Liver (tissue), 9 donors: ENCODE data around the gene GPR107. TPM values are rescaled to one million over a fixed set of nuclear protein-coding genes. Genes with fewer than 3 reads are reported as not detected.

Experiments used
- DNase-seq: peaks from one replicate; pipeline ENCODE4 v3.0.0-alpha.2; 2017; ENCODE audit warnings: low spot score
- H3K27ac ChIP-seq, 2 donors: one replicate each; pipeline ENCODE4 v1.7.0; 2013; ENCODE audit warnings: inconsistent platforms in 2 of 2, low read length in 2 of 2, control low read depth in 1 of 2, low read depth in 1 of 2, mild to moderate bottlenecking in 1 of 2
- H3K27me3 ChIP-seq, 4 donors: one replicate each; pipeline versions ENCODE4 v1.6.1 to v1.7.0; 2013; ENCODE audit warnings: low read length in 3 of 4, inconsistent platforms in 1 of 4, mild to moderate bottlenecking in 1 of 4, moderate library complexity in 1 of 4; ENCODE audit not compliant: control insufficient read depth in 4 of 4, insufficient read depth in 4 of 4
- H3K36me3 ChIP-seq, 4 donors: one replicate each; pipeline versions ENCODE4 v1.6.1 to v1.7.0; 2013; ENCODE audit warnings: low read length in 3 of 4, mild to moderate bottlenecking in 3 of 4, low read depth in 1 of 4, moderate library complexity in 1 of 4; ENCODE audit not compliant: control insufficient read depth in 4 of 4, insufficient read depth in 3 of 4
- H3K4me1 ChIP-seq, 4 donors: one replicate each; pipeline versions ENCODE4 v1.6.1 to v1.7.0; 2013; ENCODE audit warnings: low read length in 3 of 4, mild to moderate bottlenecking in 3 of 4, moderate library complexity in 1 of 4; ENCODE audit not compliant: control insufficient read depth in 4 of 4, insufficient read depth in 4 of 4
- H3K4me3 ChIP-seq, 3 donors: one replicate each; pipeline versions ENCODE4 v1.6.1 to v1.7.0; 2013; ENCODE audit warnings: low read length in 3 of 3, control low read depth in 1 of 3, low read depth in 1 of 3, mild to moderate bottlenecking in 1 of 3
- H3K9ac ChIP-seq, 2 donors: one replicate each; pipeline ENCODE4 v1.7.0; 2013; ENCODE audit warnings: low read length in 2 of 2, mild to moderate bottlenecking in 2 of 2, moderate library complexity in 2 of 2, control low read depth in 1 of 2, low read depth in 1 of 2
- H3K9me3 ChIP-seq, 4 donors: one replicate each; pipeline versions ENCODE4 v1.6.1 to v1.7.0; 2013; ENCODE audit warnings: low read length in 3 of 4; ENCODE audit not compliant: control insufficient read depth in 4 of 4
- EGR1 ChIP-seq, 2 donors: IDR thresholded peaks; 2 replicates each; pipeline ENCODE4 v1.6.1; 2016 to 2018; ENCODE audit warnings: antibody characterized with exemption in 2 of 2, low read depth in 2 of 2
- FOXA1 ChIP-seq: IDR thresholded peaks from 2 replicates; pipeline ENCODE4 v1.6.1; 2016; ENCODE audit warnings: antibody characterized with exemption
- FOXA2 ChIP-seq: IDR thresholded peaks from 2 replicates; pipeline ENCODE4 v1.6.1; 2016; ENCODE audit warnings: antibody characterized with exemption
- GABPA ChIP-seq, 2 donors: IDR thresholded peaks in 1 of 2; conservative IDR thresholded peaks in 1 of 2; 2 replicates each; pipeline ENCODE4 v1.6.1; 2016; ENCODE audit warnings: antibody characterized with exemption in 2 of 2, mild to moderate bottlenecking in 1 of 2, moderate library complexity in 1 of 2
- HNF4A ChIP-seq, 2 donors: conservative IDR thresholded peaks; 2 replicates each; pipeline ENCODE4 v1.6.1; 2016; ENCODE audit warnings: antibody characterized with exemption in 2 of 2, mild to moderate bottlenecking in 2 of 2
- HNF4G ChIP-seq: IDR thresholded peaks from 2 replicates; pipeline ENCODE4 v1.6.1; 2016; ENCODE audit warnings: antibody characterized with exemption
- JUND ChIP-seq, 2 donors: IDR thresholded peaks; 2 replicates each; pipeline ENCODE4 v1.6.1; 2016; ENCODE audit warnings: antibody characterized with exemption in 2 of 2
- NR2F2 ChIP-seq: IDR thresholded peaks from 2 replicates; pipeline ENCODE4 v1.6.1; 2016; ENCODE audit warnings: antibody characterized with exemption
- RAD21 ChIP-seq, 2 donors: IDR thresholded peaks; 2 replicates each; pipeline ENCODE4 v1.6.1; 2016; ENCODE audit warnings: antibody characterized with exemption in 2 of 2, mild to moderate bottlenecking in 2 of 2
- REST ChIP-seq: IDR thresholded peaks from 2 replicates; pipeline ENCODE4 v1.6.1; 2016; ENCODE audit warnings: antibody characterized with exemption, mild to moderate bottlenecking
- RXRA ChIP-seq, 2 donors: IDR thresholded peaks; 2 replicates each; pipeline ENCODE4 v1.6.1; 2017 to 2018; ENCODE audit warnings: antibody characterized with exemption in 2 of 2, mild to moderate bottlenecking in 1 of 2
- SP1 ChIP-seq: IDR thresholded peaks from 2 replicates; pipeline ENCODE4 v1.6.1; 2018; ENCODE audit warnings: antibody characterized with exemption, mild to moderate bottlenecking
- TAF1 ChIP-seq: conservative IDR thresholded peaks from 2 replicates; pipeline ENCODE4 v1.6.1; 2016; ENCODE audit warnings: antibody characterized with exemption, mild to moderate bottlenecking
- YY1 ChIP-seq: IDR thresholded peaks from 2 replicates; pipeline ENCODE4 v1.6.1; 2016; ENCODE audit warnings: antibody characterized with exemption, mild to moderate bottlenecking
- WGBS: extraction: QIAGEN DNeasy Blood & Tissue Kit; methylation state at CpG from one replicate; pipeline ENCODE4 v1.1.7; 2013; 5-methylcytosine and 5-hydroxymethylcytosine counted together
- polyA plus RNA-seq, 2 donors: library from polyadenylated mRNA; stranded (reverse) in 1 of 2; unstranded in 1 of 2; fragments of 200-250 nt in 1 of 2; fragments of >200 nt in 1 of 2; fragmentation: Nextera tagmentation in 1 of 2; extraction: Ambion mirVana in 1 of 2; gene quantifications; one replicate each; pipeline versions ENCODE4 v1.2.1 to v1.2.3, GENCODE V29; 2013 to 2015
- total RNA-seq, 2 donors: library from RNA; depleted of rRNA; stranded (reverse); fragments of >200 nt; gene quantifications; one replicate each; pipeline ENCODE4 v1.2.3, GENCODE V29; 2014
- TF ChIP-seq, protein P1 (sequence below): IDR thresholded peaks from 2 replicates; pipeline ENCODE4 v1.6.1; 2016; ENCODE audit warnings: antibody characterized with exemption
- TF ChIP-seq, protein P2 (sequence below): fragments of 150-350 bp; IDR thresholded peaks from 2 replicates; pipeline ENCODE4 v1.5.1; 2017; ENCODE audit warnings: improper control_type of control experiment, low read depth, low read length; ENCODE audit not compliant: missing input control
- TF ChIP-seq, protein P3 (sequence below): IDR thresholded peaks from 2 replicates; pipeline ENCODE4 v1.6.1; 2016; ENCODE audit warnings: antibody characterized with exemption
- TF ChIP-seq, protein P4 (sequence below): IDR thresholded peaks from 2 replicates; pipeline ENCODE4 v1.6.1; 2016; ENCODE audit warnings: antibody characterized with exemption
- donor health status: healthy.
- donor health status: healthy.
- donor health status: healthy.
- donor health status: healthy.
- donor health status: healthy.

The GPR107 gene
- total and polyA plus RNA-seq, 4 donors: 3.8 to 17.2 (median 11.4) TPM

- Histone ChIP-seq H3K27me3 (no peaks in the 10 kb centered on the region), H3K36me3 (peaks cover 0 to 4% (median 0%) of the 10 kb centered on the region in 4 donors), H3K9ac (no peak overlapping the region), H3K9me3 (no peaks in the 10 kb centered on the region), H3K4me3 (no peak overlapping the region), H3K4me1 (no peaks in the 10 kb centered on the region), H3K27ac (no peak overlapping the region)
- TF ChIP-seq, protein P1, sequence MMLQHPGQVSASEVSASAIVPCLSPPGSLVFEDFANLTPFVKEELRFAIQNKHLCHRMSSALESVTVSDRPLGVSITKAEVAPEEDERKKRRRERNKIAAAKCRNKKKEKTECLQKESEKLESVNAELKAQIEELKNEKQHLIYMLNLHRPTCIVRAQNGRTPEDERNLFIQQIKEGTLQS: no peak
- TF ChIP-seq SP1 (no peak), NR2F2 (no peak), YY1 (no peak), FOXA1 (no peak), REST (no peak), TAF1 (no peak), HNF4A (conservative IDR thresholded peaks at IDR 0.05) (no peak), EGR1 (IDR thresholded peaks at IDR 0.05; ENCODE audit: low read depth in 2 of 2) (no peak), RXRA (IDR thresholded peaks at IDR 0.05) (no peak), FOXA2 (no peak), RAD21 (IDR thresholded peaks at IDR 0.05) (no peak), JUND (IDR thresholded peaks at IDR 0.05) (no peak), GABPA (IDR thresholded peaks at IDR 0.05 in 1 of 2, conservative IDR thresholded peaks at IDR 0.05 in 1 of 2) (no peak), HNF4G (no peak)
- TF ChIP-seq, protein P2, sequence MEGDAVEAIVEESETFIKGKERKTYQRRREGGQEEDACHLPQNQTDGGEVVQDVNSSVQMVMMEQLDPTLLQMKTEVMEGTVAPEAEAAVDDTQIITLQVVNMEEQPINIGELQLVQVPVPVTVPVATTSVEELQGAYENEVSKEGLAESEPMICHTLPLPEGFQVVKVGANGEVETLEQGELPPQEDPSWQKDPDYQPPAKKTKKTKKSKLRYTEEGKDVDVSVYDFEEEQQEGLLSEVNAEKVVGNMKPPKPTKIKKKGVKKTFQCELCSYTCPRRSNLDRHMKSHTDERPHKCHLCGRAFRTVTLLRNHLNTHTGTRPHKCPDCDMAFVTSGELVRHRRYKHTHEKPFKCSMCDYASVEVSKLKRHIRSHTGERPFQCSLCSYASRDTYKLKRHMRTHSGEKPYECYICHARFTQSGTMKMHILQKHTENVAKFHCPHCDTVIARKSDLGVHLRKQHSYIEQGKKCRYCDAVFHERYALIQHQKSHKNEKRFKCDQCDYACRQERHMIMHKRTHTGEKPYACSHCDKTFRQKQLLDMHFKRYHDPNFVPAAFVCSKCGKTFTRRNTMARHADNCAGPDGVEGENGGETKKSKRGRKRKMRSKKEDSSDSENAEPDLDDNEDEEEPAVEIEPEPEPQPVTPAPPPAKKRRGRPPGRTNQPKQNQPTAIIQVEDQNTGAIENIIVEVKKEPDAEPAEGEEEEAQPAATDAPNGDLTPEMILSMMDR: no peak
- TF ChIP-seq, protein P3, sequence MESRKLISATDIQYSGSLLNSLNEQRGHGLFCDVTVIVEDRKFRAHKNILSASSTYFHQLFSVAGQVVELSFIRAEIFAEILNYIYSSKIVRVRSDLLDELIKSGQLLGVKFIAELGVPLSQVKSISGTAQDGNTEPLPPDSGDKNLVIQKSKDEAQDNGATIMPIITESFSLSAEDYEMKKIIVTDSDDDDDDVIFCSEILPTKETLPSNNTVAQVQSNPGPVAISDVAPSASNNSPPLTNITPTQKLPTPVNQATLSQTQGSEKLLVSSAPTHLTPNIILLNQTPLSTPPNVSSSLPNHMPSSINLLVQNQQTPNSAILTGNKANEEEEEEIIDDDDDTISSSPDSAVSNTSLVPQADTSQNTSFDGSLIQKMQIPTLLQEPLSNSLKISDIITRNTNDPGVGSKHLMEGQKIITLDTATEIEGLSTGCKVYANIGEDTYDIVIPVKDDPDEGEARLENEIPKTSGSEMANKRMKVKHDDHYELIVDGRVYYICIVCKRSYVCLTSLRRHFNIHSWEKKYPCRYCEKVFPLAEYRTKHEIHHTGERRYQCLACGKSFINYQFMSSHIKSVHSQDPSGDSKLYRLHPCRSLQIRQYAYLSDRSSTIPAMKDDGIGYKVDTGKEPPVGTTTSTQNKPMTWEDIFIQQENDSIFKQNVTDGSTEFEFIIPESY: no peak
- TF ChIP-seq, protein P4, sequence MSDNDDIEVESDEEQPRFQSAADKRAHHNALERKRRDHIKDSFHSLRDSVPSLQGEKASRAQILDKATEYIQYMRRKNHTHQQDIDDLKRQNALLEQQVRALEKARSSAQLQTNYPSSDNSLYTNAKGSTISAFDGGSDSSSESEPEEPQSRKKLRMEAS: no peak
- 98% methylated on average over 4 of the region's 4 CpGs for WGBS
- DNase-seq: no peak
Measured at GRCh38 chr9:130064621-130065020, 10.9 kb downstream of the GPR107 start.
